ENCODE data around the gene TTC7B. TPM values are rescaled to one million over a fixed set of nuclear protein-coding genes. Genes with fewer than 3 reads are reported as not detected.

The TTC7B gene
- total and polyA plus RNA-seq, 2 donors (not counting 1 experiment from before 2014, with no cell fraction given) = 0.36 to 3.2 TPM

DNA sequence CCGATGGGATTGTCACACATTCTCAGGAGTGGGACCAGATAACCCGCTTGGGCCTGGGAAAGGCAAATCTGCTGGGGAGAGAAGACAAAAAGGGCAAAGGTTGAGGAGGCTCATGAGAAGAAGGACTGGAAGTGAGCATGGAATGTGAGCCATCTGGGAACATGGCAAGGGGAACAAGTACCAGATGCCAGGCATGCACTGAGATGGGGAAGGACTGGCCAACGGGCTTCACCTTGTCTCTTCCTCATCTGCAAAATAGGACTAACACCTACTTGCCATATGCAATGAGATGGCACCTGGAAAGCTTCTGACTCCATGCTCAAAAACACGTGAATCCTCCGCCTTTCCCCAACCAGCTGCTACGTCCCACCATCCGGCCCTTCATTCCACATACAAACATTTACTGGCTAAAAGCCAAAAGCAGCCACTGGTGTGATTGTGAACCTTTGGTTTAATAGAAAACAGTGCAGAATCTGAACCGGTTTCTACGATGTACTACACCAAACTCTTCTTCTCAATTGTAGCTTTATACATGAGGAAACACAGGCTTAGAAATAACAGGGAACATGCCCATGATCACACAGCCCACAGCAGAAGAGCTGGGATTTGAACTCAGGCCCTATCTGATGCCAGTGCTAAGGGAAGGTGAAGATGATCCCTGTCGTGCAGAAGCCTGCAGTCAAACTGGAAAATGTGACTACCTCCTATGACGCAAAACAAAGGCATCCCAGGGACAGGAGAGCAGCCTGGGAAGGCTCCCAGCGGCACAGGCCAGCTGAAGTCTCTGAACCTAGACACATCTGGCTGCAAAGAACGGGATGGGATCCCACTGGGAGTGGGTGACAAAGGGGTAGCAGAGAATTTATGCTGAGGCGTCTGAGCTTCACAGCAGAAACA is 112.1 kb downstream of the TTC7B start:
- Mint-ChIP-seq H3K4me3 (no peak overlapping the region), H3K27me3 (peaks cover 12% of the 10 kb centered on the region), H3K9me3 (ENCODE audit: insufficient read depth) (no peaks in the 10 kb centered on the region), H3K4me1 (no peaks in the 10 kb centered on the region), H3K27ac (no peak overlapping the region)
- peaks cover 0 to 2% (median 0%) of the 10 kb centered on the region in 4 experiments for H3K27me3 ChIP-seq (replicated peaks in 1 of 4; ENCODE audit: control extremely low read depth in 1 of 4, control insufficient read depth in 3 of 4, insufficient read depth in 4 of 4, low read length in 3 of 4)
- TF ChIP-seq EZH2 (IDR thresholded peaks at IDR 0.05; ENCODE audit: borderline replicate concordance, insufficient read depth, low read depth, low read length, poor library complexity, severe bottlenecking) = no peak
- no peak for TF ChIP-seq CTCF (IDR thresholded peaks at IDR 0.05)
- no peak overlapping the region for H3K4me2 ChIP-seq (replicated peaks; ENCODE audit: low read depth, low read length, poor library complexity, severe bottlenecking)
- intact Hi-C loops (cut with micrococcal nuclease) = no loop called here
- no peak overlapping the region for H3K4me3 ChIP-seq (ENCODE audit: control extremely low read depth in 1 of 5, extremely low read depth in 1 of 5, insufficient read depth in 1 of 5, low read depth in 2 of 5, low read length in 4 of 5)
- no peak overlapping the region for H3K27ac ChIP-seq (ENCODE audit: low read length in 2 of 2)
- 91% methylated on average over 10 of the region's 14 CpGs for WGBS (ENCODE audit: insufficient coverage)
- no peak for DNase-seq
- H3K9ac ChIP-seq (ENCODE audit: low read length) = no peak overlapping the region
- ChIA-PET CTCF (interaction anchor here (1.0 to 1.4 kb wide), 2 partner anchors 20 to 402 kb away, joined by 3 read pairs; no protein-coding TSS in a partner anchor), POLR2A (no interaction called here)
- H3K79me2 ChIP-seq (ENCODE audit: control insufficient read depth, insufficient read depth, low read length) = no peaks in the 10 kb centered on the region
- no peak overlapping the region for H2AFZ ChIP-seq (ENCODE audit: insufficient read depth, low read depth, low read length, poor library complexity, severe bottlenecking)
- H3K4me1 ChIP-seq (ENCODE audit: control insufficient read depth in 2 of 2, insufficient read depth in 2 of 2, low read length in 2 of 2) = no peaks in the 10 kb centered on the region
- H3K36me3 ChIP-seq (replicated peaks in 1 of 2; ENCODE audit: control extremely low read depth in 1 of 2, control insufficient read depth in 1 of 2, extremely low read depth in 1 of 2, insufficient read depth in 2 of 2, low read length in 1 of 2) = no peaks in the 10 kb centered on the region
- H4K20me1 ChIP-seq (ENCODE audit: control insufficient read depth, insufficient read depth, low read length, poor library complexity, severe bottlenecking) = no peaks in the 10 kb centered on the region
- no peak for ATAC-seq (ENCODE audit: low read depth)
- no peaks in the 10 kb centered on the region for H3K9me3 ChIP-seq (ENCODE audit: control extremely low read depth in 1 of 3, control insufficient read depth in 2 of 3, insufficient read depth in 1 of 3, low read length in 2 of 3)
